ENCODE data around the gene SSC5D.
A peak's percentile ranks its signal among the peaks of the same experiment; 100 is the strongest.

Gene SSC5D

DNA sequence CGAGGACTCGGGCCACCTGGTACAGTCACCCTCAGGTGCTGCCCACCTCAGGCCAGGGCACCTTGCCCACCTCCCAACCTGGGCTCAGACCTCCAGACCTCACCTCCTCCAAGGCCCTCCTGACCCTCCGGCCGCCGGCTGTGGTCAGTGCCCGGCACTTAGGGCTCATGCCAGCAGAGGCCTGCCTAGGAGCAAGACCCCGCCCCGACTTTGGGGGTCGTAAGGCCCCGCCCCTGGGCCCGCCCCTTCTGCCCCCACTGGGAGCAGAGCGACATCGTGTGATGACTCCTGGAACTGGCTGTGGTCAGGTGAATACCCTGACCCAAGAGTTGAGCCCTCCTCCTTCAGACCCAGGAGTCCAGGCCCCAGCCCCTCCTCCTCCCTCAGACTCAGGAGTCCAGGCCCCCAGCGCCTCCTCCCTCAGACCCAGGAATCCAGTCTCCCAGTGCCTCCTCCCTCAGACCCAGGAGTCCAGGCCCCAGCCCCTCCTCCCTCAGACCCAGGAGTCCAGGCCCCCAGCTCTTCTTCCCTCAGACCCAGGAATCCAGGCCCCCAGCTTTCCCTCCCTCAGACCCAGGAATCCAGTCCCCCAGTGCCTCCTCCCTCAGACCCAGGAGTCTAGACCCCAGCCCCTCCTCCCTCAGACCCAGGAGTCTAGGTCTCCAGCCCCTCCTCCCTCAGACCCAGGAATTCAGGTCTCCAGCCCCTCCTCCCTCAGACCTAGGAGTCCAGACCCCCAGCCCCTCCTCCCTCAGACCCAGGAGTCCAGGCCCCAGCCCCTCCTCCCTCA is 48.9 kb downstream of the SSC5D start, which contains the start of gene SBK2:
SBK2 (minus strand) TSS at position 183 of the 790 bp plus-strand sequence. CDS start 839 bp downstream, outside the sequence.
- DNase-seq (ENCODE audit: low read depth in 2 of 2) = no peak

DNA sequence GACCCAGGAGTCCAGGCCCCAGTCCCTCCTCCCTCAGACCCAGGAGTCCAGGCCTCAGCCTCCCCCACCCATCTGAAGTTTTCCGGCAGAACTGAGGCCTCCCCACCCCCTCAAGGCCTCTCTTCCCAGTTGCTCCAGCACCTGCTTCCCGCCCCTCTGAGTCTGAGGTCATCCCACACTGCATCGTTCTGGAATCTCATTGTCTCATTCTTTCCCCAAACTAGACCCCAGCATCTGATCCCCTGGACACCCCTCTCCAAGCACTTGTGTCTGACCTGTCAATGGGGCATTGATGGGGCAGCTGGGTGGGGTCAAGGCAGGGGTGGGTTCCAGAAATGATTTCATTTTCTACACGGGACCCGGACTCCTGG is 49.5 kb downstream of the SSC5D start:
- no peak for DNase-seq (ENCODE audit: low read depth in 2 of 2)

DNA sequence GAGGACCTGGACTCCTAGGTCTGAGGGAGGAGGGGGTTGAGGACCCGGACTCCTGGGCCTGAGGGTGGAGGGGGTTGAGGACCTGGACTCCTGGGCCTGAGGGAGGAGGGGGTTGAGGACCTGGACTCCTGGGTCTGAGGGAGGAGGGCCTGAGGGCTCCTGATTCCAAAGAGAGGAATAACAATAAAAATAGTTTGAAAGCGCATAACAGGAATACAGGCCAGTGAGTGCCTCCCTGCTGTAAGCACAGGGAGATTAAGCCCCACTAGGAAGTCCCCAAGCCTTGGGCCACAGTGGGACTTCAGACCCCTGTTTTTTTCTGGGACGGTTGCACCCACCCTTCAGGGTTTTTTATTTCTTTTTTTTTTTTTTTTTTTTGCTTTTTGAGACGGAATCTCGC is 49.9 kb downstream of the SSC5D start:
- DNase-seq (ENCODE audit: low read depth in 2 of 2) = no peak

DNA sequence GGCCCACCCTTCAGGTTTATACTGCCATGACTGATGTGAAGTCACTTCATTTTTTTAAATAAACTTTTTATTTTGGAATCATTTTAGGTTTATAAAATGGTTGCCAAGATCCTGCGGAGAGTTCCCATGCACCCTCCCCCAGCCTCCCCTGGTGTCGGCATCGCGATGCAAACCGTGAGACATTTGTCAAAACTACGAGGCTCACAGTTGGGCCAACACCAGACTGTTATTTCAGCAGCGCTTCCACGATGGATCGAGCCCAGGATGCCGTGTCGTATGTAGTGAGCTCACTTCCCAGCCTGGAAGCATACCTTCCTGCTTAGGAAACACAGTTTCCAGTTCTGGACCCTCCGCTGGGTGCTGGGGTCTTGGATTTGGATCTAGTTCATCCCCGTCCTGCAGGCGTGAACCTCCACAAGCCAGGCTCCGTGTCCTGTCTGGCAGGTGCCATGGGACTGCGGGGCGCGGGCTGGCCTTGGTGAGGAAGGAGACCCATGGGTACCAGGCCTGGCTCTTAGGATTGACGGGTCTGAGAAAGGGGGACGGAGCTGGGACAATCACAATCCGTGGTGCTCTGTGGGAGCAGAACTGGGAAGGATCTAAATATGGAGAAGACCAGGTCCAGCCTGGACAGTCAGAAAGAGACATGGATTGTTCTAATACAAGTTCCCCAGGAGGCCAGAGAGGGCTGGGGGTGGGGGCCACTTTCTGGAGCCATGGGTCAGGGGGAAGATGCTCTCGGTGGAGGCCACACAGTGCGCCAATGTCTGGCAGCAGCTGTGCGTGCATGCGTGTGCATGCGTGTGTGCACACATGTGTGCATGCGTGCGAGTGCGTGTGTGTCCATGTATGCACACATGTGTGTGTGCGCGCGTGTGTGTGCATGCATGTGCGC is 51.1 kb downstream of the SSC5D start:
- no peak for DNase-seq (ENCODE audit: low read depth in 2 of 2)

DNA sequence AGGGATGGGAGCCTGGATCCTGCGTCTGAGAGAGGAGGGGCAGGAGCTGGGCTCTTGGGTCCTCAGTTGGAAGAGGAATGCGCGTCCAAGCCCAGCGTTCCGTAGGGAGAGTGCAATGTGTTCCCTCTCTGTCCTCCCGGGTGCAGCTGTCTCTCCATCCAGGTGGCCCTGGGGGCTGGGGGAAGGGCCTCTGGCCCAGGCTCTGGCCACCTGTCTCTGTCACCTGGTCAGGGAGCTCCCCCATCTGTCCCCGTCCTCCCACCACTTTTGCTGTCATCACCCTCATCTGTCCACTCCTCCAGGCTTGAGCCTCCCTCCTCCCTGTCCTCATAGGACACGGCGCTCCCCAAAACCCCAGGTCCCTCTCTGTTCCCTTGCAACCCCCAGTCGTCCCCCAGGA is 52.4 kb downstream of the SSC5D start:
- DNase-seq (ENCODE audit: low read depth in 2 of 2) = no peak

DNA sequence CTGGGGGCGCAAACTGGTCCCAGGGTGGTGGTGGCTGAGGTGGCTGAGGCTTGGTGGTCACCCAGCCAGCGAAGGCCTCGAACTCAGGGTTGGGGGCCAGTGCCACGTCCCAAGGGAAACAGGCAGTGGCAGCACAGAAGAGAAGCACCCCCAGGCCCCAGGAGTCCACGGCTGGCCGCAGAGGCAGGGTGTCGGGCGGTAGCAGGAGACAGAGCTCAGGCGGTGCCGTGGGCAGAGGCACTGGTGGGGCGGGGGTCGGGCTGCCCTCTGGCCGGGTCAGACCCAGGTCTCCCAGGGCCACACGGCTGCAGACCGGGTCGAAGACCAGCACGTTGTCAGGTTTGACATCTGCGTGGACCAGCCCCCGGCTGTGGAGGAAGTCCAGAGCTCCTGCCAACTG is 52.9 kb downstream of the SSC5D start:
- no peak for DNase-seq (ENCODE audit: low read depth in 2 of 2)

DNA sequence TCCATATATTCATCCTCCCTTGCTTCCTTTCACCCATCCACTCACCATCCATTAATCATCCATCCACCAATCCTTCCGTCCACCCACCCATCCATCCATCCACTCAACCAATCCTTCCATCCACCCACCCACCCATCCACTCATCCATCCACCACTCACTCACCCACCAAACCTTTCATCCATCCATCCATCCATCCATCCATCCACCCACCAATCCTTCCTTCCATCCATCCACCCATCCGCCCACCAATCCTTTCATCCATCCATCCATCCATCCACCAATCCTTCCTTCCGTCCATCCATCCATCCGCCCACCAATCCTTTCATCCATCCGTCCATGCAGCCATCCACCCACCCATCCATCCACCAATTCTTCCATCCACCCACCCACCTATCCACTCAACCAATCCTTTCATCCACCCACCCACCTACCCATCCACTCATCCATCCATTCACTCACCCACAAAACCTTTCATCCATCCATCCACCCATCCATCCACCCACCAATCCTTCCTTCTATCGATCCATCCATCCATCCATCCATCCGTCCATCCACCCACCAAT is 54.1 kb downstream of the SSC5D start:
- no peak for DNase-seq (ENCODE audit: low read depth in 2 of 2)

DNA sequence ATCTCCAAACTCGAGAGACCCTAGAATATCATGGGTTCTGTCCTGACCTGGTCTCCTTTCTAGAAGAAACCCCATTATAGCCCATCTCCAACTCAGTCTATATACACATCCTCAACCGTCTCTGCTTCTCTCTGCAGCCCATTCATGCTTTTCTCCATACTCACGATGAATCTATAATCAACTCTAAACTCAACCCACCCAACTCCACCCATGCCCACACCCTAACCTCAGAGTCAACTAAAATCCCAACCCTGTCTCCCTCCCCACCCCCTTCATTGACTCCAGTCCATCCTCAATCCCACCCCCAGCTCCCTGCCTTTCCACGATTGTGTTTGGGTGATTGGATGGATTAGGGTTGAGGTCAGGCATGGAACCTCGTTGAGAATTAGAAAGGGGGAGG is 55.3 kb downstream of the SSC5D start:
- DNase-seq (ENCODE audit: low read depth in 2 of 2) = no peak

DNA sequence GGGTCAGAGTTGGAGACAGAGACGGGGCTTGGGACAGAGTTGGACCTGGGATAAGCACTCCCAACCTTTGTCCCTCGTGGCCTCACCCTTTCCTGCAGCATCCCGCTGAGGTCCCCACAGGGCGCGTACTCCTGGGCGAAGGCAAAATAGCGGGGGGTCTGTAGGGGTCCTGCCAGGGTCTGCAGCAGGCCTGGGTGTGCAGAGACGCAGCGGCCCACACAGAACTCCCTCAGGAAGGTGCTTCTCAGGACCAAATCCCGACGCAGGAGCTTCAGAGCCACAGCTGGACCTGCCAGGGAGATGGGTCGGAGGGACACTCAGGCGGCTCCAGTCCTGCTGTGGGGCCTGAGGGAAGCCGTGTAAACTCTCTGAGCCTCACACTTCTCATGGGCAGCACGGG is 55.8 kb downstream of the SSC5D start:
- DNase-seq (ENCODE audit: low read depth in 2 of 2) = no peak

DNA sequence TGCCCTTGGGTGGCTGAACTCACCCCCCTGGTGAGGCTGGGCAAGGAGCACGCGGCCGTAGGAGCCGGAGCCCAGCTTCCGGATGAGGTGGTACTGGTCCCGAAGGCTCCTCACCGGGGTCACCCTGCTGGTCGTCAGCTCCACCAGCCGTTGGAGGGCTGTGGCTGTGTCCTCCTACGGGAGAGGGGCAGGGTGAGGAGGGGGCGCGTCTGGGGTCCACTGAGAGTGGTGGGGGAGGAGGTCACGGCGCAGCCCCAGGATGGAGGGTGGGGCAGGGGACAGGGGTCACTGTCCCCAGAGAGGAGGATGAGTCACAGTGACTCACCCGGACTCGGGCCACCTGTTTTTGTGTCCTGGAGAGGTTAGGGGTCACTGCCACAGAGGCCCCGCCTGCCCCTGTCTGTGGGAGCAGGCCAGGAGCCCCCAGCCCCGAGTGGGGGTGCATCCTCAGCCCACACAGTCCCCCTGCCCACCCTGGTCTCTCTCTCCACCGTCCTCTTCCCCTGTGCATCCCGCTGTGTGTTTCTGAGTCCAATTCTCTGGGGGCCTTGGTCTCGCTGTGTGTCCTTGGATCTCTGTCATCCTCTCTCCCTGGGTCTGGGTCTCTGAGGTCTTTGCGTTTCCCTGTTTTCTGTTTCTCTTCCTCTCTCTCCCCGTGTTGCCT is 56.7 kb downstream of the SSC5D start:
- DNase-seq (ENCODE audit: low read depth in 2 of 2) = no peak

DNA sequence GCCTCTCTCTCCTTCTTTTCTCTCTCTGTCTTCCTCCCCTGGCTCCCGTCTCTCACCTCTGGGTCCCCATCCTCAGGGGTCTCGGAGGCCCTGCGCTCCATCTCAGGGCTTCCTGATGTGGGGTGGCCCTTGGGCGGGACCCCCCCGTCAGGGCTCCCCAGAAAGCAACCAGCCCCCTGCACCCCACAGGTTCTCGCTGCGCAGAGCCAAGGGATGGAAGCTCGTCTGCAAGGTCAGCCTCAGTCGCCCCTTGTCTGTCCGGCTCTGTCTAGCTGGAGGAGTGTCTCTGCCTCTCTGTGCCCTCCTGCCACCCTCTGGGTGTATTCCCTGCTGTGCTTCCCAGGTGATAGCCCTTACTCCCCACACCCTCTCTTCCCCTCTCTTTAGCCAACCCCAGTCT is 57.2 kb downstream of the SSC5D start, which contains the start of gene SBK3:
SBK3 (minus strand) TSS at position 101 of the 400 bp plus-strand sequence; CDS start at position 101, 0 bp downstream.
- DNase-seq (ENCODE audit: low read depth in 2 of 2) = no peak

DNA sequence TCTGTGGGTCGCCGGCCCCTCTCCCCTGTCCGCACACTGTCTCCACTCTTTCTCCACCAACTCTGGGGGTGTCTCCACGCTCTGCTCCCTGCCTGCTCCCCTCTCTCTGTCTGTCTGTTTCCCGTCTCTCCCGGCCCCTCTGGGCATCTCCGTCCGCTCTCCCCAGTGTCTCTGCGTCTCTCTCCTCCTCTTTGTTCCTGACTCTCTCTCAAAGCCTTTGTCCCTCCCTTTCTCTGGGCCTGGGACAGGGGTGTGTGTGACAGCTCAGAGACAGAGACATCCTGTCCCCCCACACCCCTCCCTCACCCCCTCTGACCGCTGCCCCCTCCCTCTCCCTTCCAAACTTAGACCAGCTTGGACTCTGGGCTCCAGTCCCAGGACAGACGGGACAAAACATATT is 57.8 kb downstream of the SSC5D start:
- no peak for DNase-seq (ENCODE audit: low read depth in 2 of 2)

DNA sequence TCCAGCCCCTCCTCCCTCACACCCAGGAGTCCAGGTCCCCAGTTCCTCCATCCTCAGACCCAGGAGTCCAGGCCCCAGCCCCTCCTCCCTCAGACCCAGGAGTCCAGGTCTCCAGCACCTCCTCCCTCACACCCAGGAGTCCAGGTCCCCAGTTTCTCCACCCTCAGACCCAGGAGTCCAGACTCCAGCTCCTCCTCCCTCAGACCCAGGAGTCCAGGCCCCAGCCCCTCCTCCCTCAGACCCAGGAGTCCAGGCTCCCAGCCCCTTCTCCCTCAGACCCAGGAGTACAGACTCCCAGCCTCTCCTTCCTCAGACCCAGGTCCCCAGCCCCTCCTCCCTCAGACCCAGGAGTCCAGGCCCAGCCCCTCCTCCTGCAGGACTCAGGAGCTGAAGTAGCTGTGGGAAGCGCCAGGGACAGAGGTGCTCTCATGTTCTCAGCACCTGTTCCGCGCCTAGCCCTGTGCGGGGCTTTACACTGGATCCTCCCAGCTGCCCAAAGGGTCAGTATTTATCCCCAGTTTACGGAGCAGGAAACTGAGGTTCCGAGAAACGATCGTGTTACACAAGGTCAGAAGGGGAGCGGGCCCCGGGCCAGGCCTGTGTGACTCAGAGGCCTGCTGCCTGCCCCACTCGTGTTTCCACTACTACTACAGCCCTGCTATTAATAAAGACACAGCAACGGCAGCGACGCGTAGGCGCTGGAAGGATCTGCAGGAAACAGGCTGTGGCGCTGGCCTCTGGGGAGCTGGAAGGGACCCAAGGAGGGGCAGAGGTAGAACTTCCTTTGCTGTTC is 58.8 kb downstream of the SSC5D start:
- DNase-seq (ENCODE audit: low read depth in 2 of 2) = no peak

DNA sequence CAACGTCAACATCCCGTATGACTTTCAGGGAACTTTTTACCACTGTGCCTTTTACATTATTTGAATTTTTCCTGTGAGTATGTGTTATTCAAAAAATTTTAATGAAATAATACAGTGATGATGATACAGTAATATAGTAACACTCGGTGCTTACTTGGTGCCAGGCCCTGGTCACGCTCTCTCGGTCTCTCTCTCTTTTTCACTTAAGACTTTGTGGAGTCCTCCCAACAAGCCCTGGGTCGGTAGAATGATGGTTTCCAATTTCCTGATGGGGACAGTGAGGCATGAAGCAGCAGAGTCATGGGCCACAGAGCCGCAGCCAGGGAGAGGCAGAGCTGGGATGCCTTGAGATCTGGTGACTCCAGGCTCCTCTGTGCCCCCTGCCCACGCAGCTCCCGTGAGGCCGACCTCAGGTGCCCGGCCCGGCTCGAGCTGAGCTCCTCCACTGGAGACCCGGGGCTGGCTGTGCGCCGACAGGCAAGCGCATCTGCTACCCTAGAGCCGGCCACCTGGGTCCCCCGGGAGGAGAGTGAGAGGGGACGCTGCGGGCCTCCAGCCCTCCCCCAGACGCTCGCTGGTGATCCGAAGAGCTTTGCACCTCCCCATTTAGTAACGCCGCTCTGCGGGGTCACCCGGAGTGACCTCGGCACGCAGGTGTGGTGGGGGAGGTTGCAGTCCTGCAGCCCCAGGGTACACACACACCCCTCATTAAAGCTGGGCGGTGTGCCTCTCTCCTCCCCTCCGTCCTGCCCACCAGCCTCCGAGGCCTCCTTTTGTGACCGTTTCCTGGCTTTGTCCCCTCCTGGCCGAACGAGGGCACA is 61.5 kb downstream of the SSC5D start:
- peak; percentile 77 for DNase-seq (ENCODE audit: low read depth in 2 of 2)

DNA sequence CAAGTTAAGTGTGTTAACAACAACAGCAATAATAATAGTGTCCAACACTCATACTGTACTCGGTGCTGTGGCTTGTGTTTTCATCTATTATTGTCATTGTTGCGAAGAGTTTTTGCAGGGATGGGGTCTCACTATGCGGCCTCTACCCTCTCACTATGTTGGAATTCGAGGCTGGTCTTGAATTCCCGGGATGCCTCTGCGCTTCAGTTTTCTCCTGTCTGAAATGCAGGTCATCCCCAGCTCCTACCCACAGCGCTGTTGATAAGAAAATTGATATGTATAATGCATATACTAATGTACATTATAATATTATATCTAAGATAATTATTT is 62.0 kb downstream of the SSC5D start:
- DNase-seq (ENCODE audit: low read depth in 2 of 2) = no peak

DNA sequence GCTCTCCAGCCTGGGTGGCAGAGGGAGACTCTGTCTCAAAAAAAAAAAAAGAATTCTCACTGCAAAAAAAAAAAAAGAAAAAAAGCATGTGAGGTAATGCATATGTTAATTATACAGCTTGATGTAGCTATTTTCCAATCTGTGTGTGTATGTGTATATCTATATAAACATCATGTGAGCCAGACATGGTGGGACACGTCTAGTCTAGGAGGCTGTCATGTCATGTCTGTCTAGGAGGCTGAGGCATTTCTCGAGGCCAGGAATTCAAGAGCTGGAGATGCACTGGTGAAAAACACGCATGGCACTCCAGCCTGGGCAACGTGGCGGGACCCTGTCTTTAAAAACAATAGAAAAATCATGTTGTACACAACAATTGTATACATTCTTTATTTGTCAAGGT is 64.0 kb downstream of the SSC5D start:
- DNase-seq (ENCODE audit: low read depth in 2 of 2) = no peak

DNA sequence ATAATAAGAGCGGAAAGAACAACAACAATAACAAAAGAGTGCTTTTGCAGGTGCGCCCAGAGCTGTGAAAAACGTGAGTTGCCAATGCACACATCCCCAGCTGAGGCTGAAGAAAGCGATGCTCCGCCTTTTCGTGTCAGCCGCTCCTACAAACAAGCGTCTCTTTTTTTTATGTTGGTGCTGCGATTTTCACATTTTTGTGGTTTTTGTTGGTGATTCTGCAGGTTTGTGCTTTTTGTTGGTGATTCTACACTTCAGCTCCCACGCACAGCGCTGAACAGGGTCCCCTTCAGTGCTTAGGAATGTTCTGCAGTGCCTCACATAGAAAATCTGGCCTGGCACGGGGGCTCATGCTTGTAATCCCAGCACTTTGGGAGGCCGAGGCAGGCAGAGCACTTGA is 64.4 kb downstream of the SSC5D start:
- peak; percentile 70 to 72 for DNase-seq (ENCODE audit: low read depth in 2 of 2)

DNA sequence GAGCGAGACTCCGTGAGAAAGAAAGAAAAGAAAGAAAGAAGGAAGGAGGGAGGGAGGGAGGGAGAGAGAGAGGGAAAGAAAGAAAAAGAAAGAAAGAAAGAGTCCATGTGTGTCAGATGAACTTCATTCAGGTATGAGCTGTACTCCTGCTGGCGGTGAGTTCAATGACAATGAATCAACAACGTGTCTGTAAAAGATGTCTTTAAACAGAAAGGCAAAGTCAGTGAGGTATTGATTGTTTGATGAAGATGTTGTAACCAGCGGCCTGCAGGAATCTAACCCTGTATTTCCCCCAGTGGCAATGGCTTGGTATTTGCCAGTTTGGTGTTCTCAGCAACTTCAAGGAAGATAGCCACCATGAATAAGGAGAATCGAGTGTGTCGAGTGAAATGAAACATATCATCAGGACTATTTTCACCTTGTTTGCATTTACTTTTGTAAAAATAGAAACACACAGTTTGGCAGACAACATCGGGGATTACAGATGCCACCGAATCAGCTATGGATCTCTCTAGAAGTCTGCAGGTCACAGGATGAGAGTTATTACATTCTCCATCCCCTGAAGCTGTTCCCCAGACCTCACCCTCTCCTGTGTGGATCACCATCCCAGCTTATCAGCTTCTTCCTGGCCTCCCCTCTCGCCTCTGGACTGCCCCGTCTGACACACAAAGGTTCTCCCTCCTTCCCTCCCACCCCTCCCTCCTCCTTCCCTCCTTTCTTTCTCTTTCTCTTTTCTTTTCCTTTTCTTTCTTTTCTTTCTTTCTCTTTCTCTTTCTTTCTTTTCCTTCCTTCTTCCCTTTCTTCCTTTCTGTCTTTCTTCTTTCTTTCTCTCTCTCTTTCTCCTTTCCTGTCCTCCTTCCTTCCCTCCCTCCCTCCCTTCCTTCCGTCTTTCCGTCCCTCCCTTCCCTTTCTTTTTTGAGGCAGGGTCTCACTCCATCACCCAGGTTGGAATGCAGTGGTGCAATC is 65.3 kb downstream of the SSC5D start:
- DNase-seq (ENCODE audit: low read depth in 2 of 2) = no peak

DNA sequence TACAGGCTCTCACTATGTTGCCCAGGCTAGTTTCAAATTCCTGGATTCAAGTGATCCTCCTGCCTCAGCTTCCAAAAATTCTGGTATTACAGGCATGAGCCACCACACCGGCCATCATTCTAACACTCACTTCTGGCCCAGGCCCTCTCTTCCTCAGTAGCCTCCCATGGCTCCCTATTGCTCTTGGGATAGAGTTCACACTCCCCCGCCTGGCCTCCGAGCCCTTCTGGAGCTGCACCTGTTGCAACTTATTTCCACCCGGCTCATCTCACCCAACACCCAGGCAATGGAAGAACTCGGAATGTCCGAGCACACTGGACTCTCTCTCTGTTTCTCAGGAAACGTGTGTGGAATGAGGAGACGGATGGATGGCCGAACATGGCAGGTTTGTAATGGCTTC is 66.1 kb downstream of the SSC5D start:
- no peak for DNase-seq (ENCODE audit: low read depth in 2 of 2)
